Measurements from ENCODE around the gene CDK5RAP1. TPM values are rescaled to one million over a fixed set of nuclear protein-coding genes. Genes with fewer than 3 reads are reported as not detected.
"Not testable (repeated sequence)": the region's sequence is repeated elsewhere in the genome, so short reads cannot be mapped to it uniquely, and the experiment has no call there.

CDK5RAP1 gene
- total RNA-seq = 17.0 TPM

GRCh38 chr20:33401184-33401920 lies at the start of gene CDK5RAP1:
Gene CDK5RAP1 (minus strand): TSS chr20:33401519. CDS start chr20:33397064, 4,455 bp downstream.
- ATAC-seq (peak; percentile 97), DNase-seq (ENCODE audit: low spot score) (peak; percentile 84)

GRCh38 chr20:33450867-33451266 lies 49.5 kb upstream of the CDK5RAP1 start:
- DNase-seq (ENCODE audit: low spot score) (no peak), ATAC-seq (peak; percentile 87)

- ATAC-seq (no peak), DNase-seq (ENCODE audit: low spot score) (no peak)
Observed at GRCh38 chr20:33445881-33446625, 44.7 kb upstream of the CDK5RAP1 start.

GRCh38 chr20:33444797-33445560 lies 43.7 kb upstream of the CDK5RAP1 start:
- no peak for DNase-seq (ENCODE audit: low spot score)

GRCh38 chr20:33443512-33444239 lies 42.4 kb upstream of the CDK5RAP1 start, which contains the start of gene SNTA1:
Gene SNTA1 (minus strand): TSS chr20:33443763. CDS start chr20:33443620, 143 bp downstream.
- ATAC-seq = peak; percentile 91
- DNase-seq (ENCODE audit: low spot score) = peak; percentile 98

More at GRCh38 chr20:33444797-33445560, 43.7 kb upstream of the CDK5RAP1 start:
- ATAC-seq = no peak

- ATAC-seq (no peak), DNase-seq (ENCODE audit: low spot score) (peak; percentile 59)
Observed at GRCh38 chr20:33443006-33443511, 41.7 kb upstream of the CDK5RAP1 start.

- ATAC-seq = no peak
- DNase-seq (ENCODE audit: low spot score) = no peak
Observed at GRCh38 chr20:33442136-33443005, 41.1 kb upstream of the CDK5RAP1 start.

- DNase-seq (ENCODE audit: low spot score) = no peak
- no peak for ATAC-seq
Observed at GRCh38 chr20:33441142-33441955, 40.0 kb upstream of the CDK5RAP1 start.

- DNase-seq (ENCODE audit: low spot score); ATAC-seq: not testable (repeated sequence)
Observed at GRCh38 chr20:33440562-33440961, 39.2 kb upstream of the CDK5RAP1 start.

GRCh38 chr20:33438481-33438880 lies 37.2 kb upstream of the CDK5RAP1 start:
- DNase-seq (ENCODE audit: low spot score) = no peak
- no peak for ATAC-seq

- ATAC-seq (no peak), DNase-seq (ENCODE audit: low spot score) (no peak)
Observed at GRCh38 chr20:33437141-33437911, 36.0 kb upstream of the CDK5RAP1 start.

- no peak for ATAC-seq
- DNase-seq (ENCODE audit: low spot score) = no peak
Observed at GRCh38 chr20:33434434-33434833, 33.1 kb upstream of the CDK5RAP1 start.

GRCh38 chr20:33433465-33434234 lies 32.3 kb upstream of the CDK5RAP1 start:
- no peak for ATAC-seq

GRCh38 chr20:33431797-33432381 lies 30.6 kb upstream of the CDK5RAP1 start:
- DNase-seq (ENCODE audit: low spot score) (no peak), ATAC-seq (no peak)

More at GRCh38 chr20:33433465-33434234, 32.3 kb upstream of the CDK5RAP1 start:
- no peak for DNase-seq (ENCODE audit: low spot score)

- DNase-seq (ENCODE audit: low spot score); ATAC-seq: not testable (repeated sequence)
Observed at GRCh38 chr20:33423875-33424274, 22.6 kb upstream of the CDK5RAP1 start.

GRCh38 chr20:33423141-33423834 lies 22.0 kb upstream of the CDK5RAP1 start:
- ATAC-seq (no peak), DNase-seq (ENCODE audit: low spot score) (no peak)

Data from left lobe of liver (tissue), 2 donors.